Measurements from ENCODE around the gene QRICH2.
"Not testable (repeated sequence)": the region's sequence is repeated elsewhere in the genome, so short reads cannot be mapped to it uniquely, and the experiment has no call there.

QRICH2 gene

GRCh38 chr17:76307966-76308338 is at the start of gene QRICH2:
QRICH2 (minus strand) TSS chr17:76308276; CDS start chr17:76307998, 278 bp downstream.
- no peak for DNase-seq (ENCODE audit: low spot score)

GRCh38 chr17:76357597-76358158 is 49.6 kb upstream of the QRICH2 start:
- no peak for DNase-seq (ENCODE audit: low spot score)

- DNase-seq (ENCODE audit: low spot score): no peak
Observed at GRCh38 chr17:76356803-76357456, 48.9 kb upstream of the QRICH2 start.

GRCh38 chr17:76354747-76355310 is 46.8 kb upstream of the QRICH2 start:
- DNase-seq (ENCODE audit: low spot score): peak; percentile 20

- no peak for DNase-seq (ENCODE audit: low spot score)
Observed at GRCh38 chr17:76354317-76354729, 46.2 kb upstream of the QRICH2 start.

GRCh38 chr17:76353599-76354316 is 45.7 kb upstream of the QRICH2 start, which contains the start of gene PRPSAP1:
PRPSAP1 (minus strand) TSS chr17:76353916; CDS start chr17:76353703, 213 bp downstream.
- DNase-seq (ENCODE audit: low spot score): peak; percentile 94

- peak; percentile 35 for DNase-seq (ENCODE audit: low spot score)
Observed at GRCh38 chr17:76353004-76353598, 45.0 kb upstream of the QRICH2 start.

GRCh38 chr17:76351526-76352071 is 43.5 kb upstream of the QRICH2 start:
- DNase-seq (ENCODE audit: low spot score): no peak

GRCh38 chr17:76350463-76350862 is 42.4 kb upstream of the QRICH2 start:
- no peak for DNase-seq (ENCODE audit: low spot score)

- not testable (repeated sequence) for DNase-seq (ENCODE audit: low spot score)
Observed at GRCh38 chr17:76346936-76347335, 38.9 kb upstream of the QRICH2 start.

- DNase-seq (ENCODE audit: low spot score): no peak
Observed at GRCh38 chr17:76345377-76345974, 37.4 kb upstream of the QRICH2 start.

- DNase-seq (ENCODE audit: low spot score): no peak
Observed at GRCh38 chr17:76343106-76343505, 35.0 kb upstream of the QRICH2 start.

GRCh38 chr17:76341301-76341700 is 33.2 kb upstream of the QRICH2 start:
- no peak for DNase-seq (ENCODE audit: low spot score)

- DNase-seq (ENCODE audit: low spot score): peak; percentile 36
Observed at GRCh38 chr17:76337413-76337777, 29.3 kb upstream of the QRICH2 start.

GRCh38 chr17:76336756-76337412 is 28.8 kb upstream of the QRICH2 start:
- no peak for DNase-seq (ENCODE audit: low spot score)

GRCh38 chr17:76335716-76336381 is 27.8 kb upstream of the QRICH2 start:
- DNase-seq (ENCODE audit: low spot score): no peak

GRCh38 chr17:76333673-76334505 is 25.8 kb upstream of the QRICH2 start:
- no peak for DNase-seq (ENCODE audit: low spot score)

GRCh38 chr17:76331083-76331482 is 23.0 kb upstream of the QRICH2 start:
- no peak for DNase-seq (ENCODE audit: low spot score)

GRCh38 chr17:76329664-76330063 is 21.6 kb upstream of the QRICH2 start:
- DNase-seq (ENCODE audit: low spot score): no peak

GRCh38 chr17:76327696-76328095 is 19.6 kb upstream of the QRICH2 start:
- no peak for DNase-seq (ENCODE audit: low spot score)

Data from kidney tubule cell (primary cell).